CD14-positive monocyte (primary cell): ENCODE data around the gene ANTKMT. TPM values are rescaled to one million over a fixed set of nuclear protein-coding genes. Genes with fewer than 3 reads are reported as not detected.

Experiments used
- DNase-seq, 3 donors: peaks; one replicate each; pipeline ENCODE4 v3.0.0-alpha.2; 2011 to 2022
- H2AFZ ChIP-seq: 2 replicates; pipeline ENCODE4 v1.6.0; 2012; ENCODE audit warnings: mild to moderate bottlenecking, low read depth, low read length, inconsistent platforms; ENCODE audit not compliant: insufficient read depth, poor library complexity, severe bottlenecking
- H3K27ac ChIP-seq, 2 donors: 1 replicate in 1 of 2; 2 replicates in 1 of 2; pipeline ENCODE4 v1.5.1; 2012 to 2013; ENCODE audit warnings: low read length in 2 of 2, control low read depth in 1 of 2, inconsistent platforms in 1 of 2, low read depth in 1 of 2, mild to moderate bottlenecking in 1 of 2
- H3K27me3 ChIP-seq, 2 donors: one replicate each; pipeline versions ENCODE4 v1.6.0 to v1.6.1; 2011 to 2013; ENCODE audit warnings: low read length in 2 of 2; ENCODE audit not compliant: control insufficient read depth in 2 of 2, insufficient read depth in 2 of 2
- H3K36me3 ChIP-seq, 2 donors: replicated peaks in 1 of 2; 1 replicate in 1 of 2; 2 replicates in 1 of 2; pipeline versions ENCODE4 v1.5.1 to v1.6.1; 2012 to 2013; ENCODE audit warnings: low read length in 2 of 2, control low read depth in 1 of 2, inconsistent platforms in 1 of 2, mild to moderate bottlenecking in 1 of 2; ENCODE audit not compliant: insufficient read depth in 2 of 2, control insufficient read depth in 1 of 2
- H3K4me1 ChIP-seq, 2 donors: 1 replicate in 1 of 2; 2 replicates in 1 of 2; pipeline versions ENCODE4 v1.5.1 to v1.6.1; 2012 to 2013; ENCODE audit warnings: low read length in 2 of 2, control low read depth in 1 of 2, inconsistent platforms in 1 of 2, mild to moderate bottlenecking in 1 of 2, moderate library complexity in 1 of 2; ENCODE audit not compliant: insufficient read depth in 2 of 2, control insufficient read depth in 1 of 2
- H3K4me2 ChIP-seq: replicated peaks from 2 replicates; pipeline ENCODE3; 2012; ENCODE audit warnings: low read length, moderate library complexity, mild to moderate bottlenecking; ENCODE audit not compliant: poor library complexity, severe bottlenecking; ENCODE audit errors: extremely low read depth
- H3K4me3 ChIP-seq, 3 experiments: fragments of 200-600 bp in 1 of 3; sonication (generic) in 1 of 3; replicated peaks in 1 of 3; 1 replicate in 2 of 3; 2 replicates in 1 of 3; pipeline ENCODE4 v1.5.1; 2011 to 2013; ENCODE audit warnings: low read length in 3 of 3, mild to moderate bottlenecking in 3 of 3, control low read depth in 2 of 3, low read depth in 2 of 3, inconsistent platforms in 1 of 3, moderate library complexity in 1 of 3
- H3K79me2 ChIP-seq: 2 replicates; pipeline ENCODE4 v1.6.0; 2012; ENCODE audit warnings: mild to moderate bottlenecking, control low read depth, inconsistent platforms, low read length, moderate library complexity; ENCODE audit not compliant: insufficient read depth
- H3K9ac ChIP-seq: 2 replicates; pipeline ENCODE4 v1.6.0; 2017; ENCODE audit warnings: low read length, mild to moderate bottlenecking; ENCODE audit not compliant: insufficient read depth, poor library complexity, severe bottlenecking
- H3K9me3 ChIP-seq, 2 donors: replicated peaks in 1 of 2; 1 replicate in 1 of 2; 2 replicates in 1 of 2; pipeline versions ENCODE4 v1.5.1 to v1.6.1; 2012 to 2013; ENCODE audit warnings: low read length in 2 of 2, control low read depth in 1 of 2; ENCODE audit not compliant: control insufficient read depth in 1 of 2, insufficient read depth in 1 of 2
- H4K20me1 ChIP-seq: 2 replicates; pipeline ENCODE4 v1.6.0; 2012; ENCODE audit warnings: mild to moderate bottlenecking, low read length, control low read depth, moderate library complexity; ENCODE audit not compliant: insufficient read depth
- H3K27ac Mint-ChIP-seq, 7 donors: one replicate each; pipeline ENCODE4 v1.8.0; 2020; ENCODE audit warnings: mild to moderate bottlenecking in 7 of 7, mixed read lengths in 7 of 7, moderate library complexity in 6 of 7, inconsistent platforms in 2 of 7
- H3K27me3 Mint-ChIP-seq, 3 donors: one replicate each; pipeline ENCODE4 v1.8.0; 2021 to 2022; ENCODE audit warnings: low read depth in 3 of 3, mild to moderate bottlenecking in 3 of 3, mixed read lengths in 3 of 3, moderate library complexity in 3 of 3, inconsistent platforms in 1 of 3
- H3K36me3 Mint-ChIP-seq, 2 donors: one replicate each; pipeline ENCODE4 v1.8.0; 2020; ENCODE audit warnings: mixed read lengths in 2 of 2, inconsistent platforms in 1 of 2, mild to moderate bottlenecking in 1 of 2
- H3K4me1 Mint-ChIP-seq: one replicate; pipeline ENCODE4 v1.8.0; 2020; ENCODE audit warnings: mild to moderate bottlenecking, mixed read lengths
- H3K4me3 Mint-ChIP-seq, 2 donors: one replicate each; pipeline ENCODE4 v1.8.0; 2020; ENCODE audit warnings: mild to moderate bottlenecking in 2 of 2, mixed read lengths in 2 of 2, moderate library complexity in 1 of 2
- H3K9me3 Mint-ChIP-seq, 7 donors: one replicate each; pipeline ENCODE4 v1.8.0; 2020 to 2022; ENCODE audit warnings: mixed read lengths in 7 of 7, mild to moderate bottlenecking in 6 of 7, moderate library complexity in 6 of 7, inconsistent platforms in 2 of 7
- CTCF ChIP-seq: fragments of 200-600 bp; IDR thresholded peaks from one replicate; pipeline ENCODE4 v1.8.0; 2022; ENCODE audit warnings: antibody characterized with exemption, mild to moderate bottlenecking
- WGBS: methylation state at CpG from one replicate; pipeline ENCODE4 v1.1.5; 2013; ENCODE audit warnings: missing lambda C conversion rate; ENCODE audit not compliant: insufficient coverage; 5-methylcytosine and 5-hydroxymethylcytosine counted together
- intact Hi-C, 2 donors: fragments of 100-400 bp; cut with micrococcal nuclease; formaldehyde crosslinking; loops; one replicate each; pipeline versions ENCODE4 v1.15.0 to v1.15.1; 2023
- polyA plus RNA-seq, 3 donors: library from polyadenylated mRNA; depleted of rRNA in 1 of 3; unstranded in 2 of 3; stranded (reverse) in 1 of 3; fragments of 300-500 nt in 2 of 3; fragments of >200 nt in 1 of 3; fragmentation: Illumina TruSeq in 2 of 3; gene quantifications; 1 replicate in 2 of 3; 2 replicates in 1 of 3; pipeline ENCODE4 v1.2.3, GENCODE V29; 2012 to 2021

Gene ANTKMT
- polyA plus RNA-seq, 3 donors, result 21.5 to 56.3 (median 34.4) TPM

DNA sequence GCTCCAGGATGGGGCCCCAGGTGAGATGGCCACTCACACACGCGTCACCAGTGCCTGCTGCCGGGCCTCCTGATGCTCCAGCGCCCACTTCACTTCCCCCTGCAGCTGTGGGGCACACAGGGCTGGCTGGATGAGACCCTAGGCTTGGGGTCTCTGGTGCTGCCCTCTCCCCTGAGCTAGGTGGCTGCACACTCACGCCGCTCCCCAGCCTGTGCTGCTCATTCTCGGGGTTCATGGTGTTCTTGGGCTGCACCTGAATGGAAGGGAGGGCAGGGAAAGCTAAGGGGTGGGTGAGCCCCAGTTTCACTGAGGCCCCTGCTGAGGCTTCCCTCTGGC lies 4.1 kb downstream of the ANTKMT start:
- no peak overlapping the region for H3K9ac ChIP-seq
- Mint-ChIP-seq H3K27me3 (peaks cover 15 to 51% (median 24%) of the 10 kb centered on the region in 3 donors), H3K36me3 (peaks cover 4 to 5% of the 10 kb centered on the region in 2 donors), H3K9me3 (no peaks in the 10 kb centered on the region), H3K4me3 (no peak overlapping the region), H3K27ac (no peak overlapping the region), H3K4me1 (peaks cover 14% of the 10 kb centered on the region)
- H3K36me3 ChIP-seq, result peaks cover 0 to 1% of the 10 kb centered on the region in 2 donors
- peaks cover 3 to 38% of the 10 kb centered on the region in 2 donors for H3K27me3 ChIP-seq
- TF ChIP-seq CTCF, result no peak
- H3K9me3 ChIP-seq, result no peaks in the 10 kb centered on the region
- H3K4me2 ChIP-seq, result no peak overlapping the region
- no peak overlapping the region for H2AFZ ChIP-seq
- no peak for DNase-seq
- H3K4me3 ChIP-seq, result no peak overlapping the region
- peaks cover 20% of the 10 kb centered on the region for H4K20me1 ChIP-seq
- intact Hi-C loops, result no loop called here
- 68% methylated on average over 7 of the region's 7 CpGs for WGBS
- H3K27ac ChIP-seq, result no peak overlapping the region
- H3K79me2 ChIP-seq, result no peaks in the 10 kb centered on the region
- peaks cover 31 to 49% of the 10 kb centered on the region in 2 donors for H3K4me1 ChIP-seq

DNA sequence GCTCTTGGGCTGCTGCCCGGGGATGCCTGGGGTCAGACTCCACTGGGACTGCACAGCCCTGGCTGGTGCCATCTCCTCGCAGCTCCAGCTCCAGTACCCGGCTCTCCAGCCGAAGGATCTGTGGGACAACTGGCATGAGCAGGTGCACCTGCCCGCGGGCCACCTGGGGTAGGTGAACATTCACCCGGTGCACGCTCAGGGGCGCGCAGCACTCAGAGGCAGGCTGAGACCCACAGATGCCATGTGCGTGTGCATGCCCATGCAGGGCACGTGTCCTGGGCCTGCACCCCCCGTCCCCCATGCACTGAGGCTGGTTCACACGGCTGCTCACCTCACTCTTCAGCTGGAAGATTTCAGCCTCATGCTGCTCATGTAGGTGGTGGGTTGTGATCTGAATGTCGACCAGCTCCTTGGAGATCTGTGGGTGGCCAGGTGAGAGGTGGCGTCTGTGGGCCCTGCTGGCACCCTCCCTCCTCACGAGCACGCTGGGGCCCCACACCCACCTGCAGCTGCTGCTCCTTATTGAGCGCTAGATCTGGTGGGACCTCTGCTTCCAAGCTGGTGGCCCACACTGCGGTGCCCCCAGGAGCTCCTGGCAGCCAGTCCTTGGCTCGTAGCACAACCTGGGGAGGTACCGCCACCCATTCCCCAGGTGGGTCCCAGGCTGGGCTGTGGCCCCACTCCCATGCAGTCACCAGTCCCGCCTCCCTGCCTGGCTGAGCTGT lies 4.7 kb downstream of the ANTKMT start:
- Mint-ChIP-seq H3K27me3 (peaks cover 11 to 46% (median 20%) of the 10 kb centered on the region in 3 donors), H3K4me1 (peaks cover 9% of the 10 kb centered on the region), H3K27ac (no peak overlapping the region), H3K9me3 (no peaks in the 10 kb centered on the region), H3K4me3 (peak overlapping the region in 1 of 2 donors; percentile 82), H3K36me3 (peaks cover 4 to 5% of the 10 kb centered on the region in 2 donors)
- no peaks in the 10 kb centered on the region for H3K79me2 ChIP-seq
- WGBS, result 87% methylated on average over 22 of the region's 23 CpGs
- no peaks in the 10 kb centered on the region for H3K9me3 ChIP-seq
- H2AFZ ChIP-seq, result no peak overlapping the region
- no peak for TF ChIP-seq CTCF
- H3K27ac ChIP-seq, result no peak overlapping the region
- H3K4me1 ChIP-seq, result peaks cover 25 to 43% of the 10 kb centered on the region in 2 donors
- intact Hi-C loops, result no loop called here
- no peak overlapping the region for H3K9ac ChIP-seq
- H3K36me3 ChIP-seq, result peaks cover 0 to 6% of the 10 kb centered on the region in 2 donors
- peaks cover 20% of the 10 kb centered on the region for H4K20me1 ChIP-seq
- no peak overlapping the region for H3K4me3 ChIP-seq
- no peak for DNase-seq
- H3K4me2 ChIP-seq, result no peak overlapping the region
- peaks cover 3 to 35% of the 10 kb centered on the region in 2 donors for H3K27me3 ChIP-seq
